Ovary (tissue), 3 donors: ENCODE measurements around the gene SHC4.

Experiments
- EP300 ChIP-seq: sonication (generic); formaldehyde crosslinking; IDR thresholded peaks from one replicate; pipeline ENCODE4 v1.6.1; 2017; ENCODE audit warnings: antibody characterized with exemption
- POLR2A ChIP-seq: fragments of 450-650 bp; IDR thresholded peaks from one replicate; pipeline ENCODE4 v1.6.1; 2017; ENCODE audit warnings: antibody characterized with exemption, mild to moderate bottlenecking, moderate library complexity
- TF ChIP-seq, protein P1 (sequence below), 3 donors: fragments of 450-650 bp in 2 of 3; fragments of 200-600 bp in 1 of 3; IDR thresholded peaks; one replicate each; pipeline versions ENCODE4 v1.5.1 to v1.8.0; 2016 to 2022; ENCODE audit warnings: antibody characterized with exemption in 3 of 3, mild to moderate bottlenecking in 1 of 3
- donor health status: DM: no; HTN: no; CAD: no.

DNA sequence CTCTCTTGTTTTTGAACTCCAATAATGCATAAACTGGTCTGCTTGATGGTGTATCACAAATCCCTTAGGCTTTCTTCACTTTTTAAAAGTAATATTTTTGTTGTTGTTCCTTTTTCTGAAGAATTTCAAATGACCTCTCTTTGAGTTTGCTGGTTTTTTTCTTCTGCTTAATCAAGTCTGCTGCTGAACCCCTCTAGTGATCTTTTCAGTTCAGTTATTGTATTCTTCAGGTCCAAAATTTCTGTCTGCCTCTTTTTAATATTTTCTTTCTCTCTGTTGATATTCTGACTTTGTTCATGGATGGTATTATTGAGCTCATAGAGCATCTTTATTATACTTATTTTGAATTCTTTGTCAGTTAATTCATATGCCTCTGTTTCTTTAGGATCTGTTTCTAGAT is 131.1 kb downstream of the SHC4 start:
- TF ChIP-seq, protein P1, sequence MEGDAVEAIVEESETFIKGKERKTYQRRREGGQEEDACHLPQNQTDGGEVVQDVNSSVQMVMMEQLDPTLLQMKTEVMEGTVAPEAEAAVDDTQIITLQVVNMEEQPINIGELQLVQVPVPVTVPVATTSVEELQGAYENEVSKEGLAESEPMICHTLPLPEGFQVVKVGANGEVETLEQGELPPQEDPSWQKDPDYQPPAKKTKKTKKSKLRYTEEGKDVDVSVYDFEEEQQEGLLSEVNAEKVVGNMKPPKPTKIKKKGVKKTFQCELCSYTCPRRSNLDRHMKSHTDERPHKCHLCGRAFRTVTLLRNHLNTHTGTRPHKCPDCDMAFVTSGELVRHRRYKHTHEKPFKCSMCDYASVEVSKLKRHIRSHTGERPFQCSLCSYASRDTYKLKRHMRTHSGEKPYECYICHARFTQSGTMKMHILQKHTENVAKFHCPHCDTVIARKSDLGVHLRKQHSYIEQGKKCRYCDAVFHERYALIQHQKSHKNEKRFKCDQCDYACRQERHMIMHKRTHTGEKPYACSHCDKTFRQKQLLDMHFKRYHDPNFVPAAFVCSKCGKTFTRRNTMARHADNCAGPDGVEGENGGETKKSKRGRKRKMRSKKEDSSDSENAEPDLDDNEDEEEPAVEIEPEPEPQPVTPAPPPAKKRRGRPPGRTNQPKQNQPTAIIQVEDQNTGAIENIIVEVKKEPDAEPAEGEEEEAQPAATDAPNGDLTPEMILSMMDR (IDR thresholded peaks at IDR 0.05) = no peak
- no peak for TF ChIP-seq POLR2A
- no peak for TF ChIP-seq EP300
